ENCODE measurements around the gene LRRC2. TPM values are rescaled to one million over a fixed set of nuclear protein-coding genes. Genes with fewer than 3 reads are reported as not detected.

LRRC2 gene
- total RNA-seq, 4 donors from 2014 or later: 0.59 to 1.5 (median 0.60) TPM; not detected in 1

GRCh38 chr3:46612324-46612723 lies 46.2 kb upstream of the LRRC2 start, which contains the start of gene FAM240A:
Gene FAM240A (plus strand): TSS chr3:46612525. CDS start chr3:46612684, 159 bp downstream.
- Histone ChIP-seq H3K36me3 (no peaks in the 10 kb centered on the region), H3K27me3 (no peaks in the 10 kb centered on the region), H3K4me1 (peaks cover 0 to 11% (median 0%) of the 10 kb centered on the region in 4 donors), H3K27ac (peak within 1 kb of the TSS in 2 of 4 donors; percentile 17 to 68), H3K9me3 (no peaks in the 10 kb centered on the region), H3K4me3 (no peak within 1 kb of the TSS)
- 30 to 39% methylated on average over 9 of the region's 9 CpGs for WGBS, 2 donors
- peak in 1 of 2 donors; percentile 52 for DNase-seq (ENCODE audit: low spot score in 2 of 2)
- TF ChIP-seq POLR2A (IDR thresholded peaks at IDR 0.05) (no peak), EP300 (IDR thresholded peaks at IDR 0.05) (peak in 1 of 2 donors; percentile 65), CTCF (IDR thresholded peaks at IDR 0.05) (no peak)

DNA sequence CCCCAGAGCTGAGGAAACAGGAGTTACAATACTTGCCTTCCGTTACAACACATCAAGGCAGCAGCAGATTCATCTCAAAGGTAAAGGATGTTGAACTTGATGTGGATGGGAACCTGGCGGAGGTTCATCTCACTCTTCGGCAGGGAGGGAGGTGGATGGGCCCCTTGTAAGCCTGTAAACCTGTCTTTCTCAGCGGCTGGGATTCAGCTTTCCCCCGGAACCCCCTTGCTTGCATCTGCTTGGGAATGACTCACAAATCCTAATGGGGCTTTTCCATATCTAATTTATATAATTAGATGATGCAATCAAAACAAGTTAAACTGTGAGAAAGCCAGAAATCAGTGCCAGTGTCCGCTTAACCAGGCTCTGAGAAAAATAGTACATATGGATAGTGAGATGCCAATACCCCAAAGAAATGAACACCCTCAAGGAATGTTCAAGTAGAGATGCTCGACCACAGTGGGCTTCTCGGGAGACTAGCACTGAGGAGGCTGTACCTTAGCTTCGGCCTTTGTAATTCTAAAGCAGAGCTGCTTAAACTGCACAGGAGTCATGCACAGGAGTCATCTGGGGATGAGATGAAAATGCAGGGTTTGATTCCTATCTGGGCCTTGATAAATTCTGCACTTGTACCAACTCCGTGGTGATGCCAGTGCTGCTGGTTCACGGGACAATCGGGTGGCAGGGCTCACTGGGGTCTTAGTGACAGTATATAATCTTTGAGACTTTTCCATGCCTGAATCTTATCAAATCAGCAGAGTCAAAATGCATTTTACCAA lies 44.0 kb upstream of the LRRC2 start:
- Histone ChIP-seq H3K9me3 (no peaks in the 10 kb centered on the region), H3K4me1 (peaks cover 0 to 11% (median 0%) of the 10 kb centered on the region in 4 donors), H3K36me3 (no peaks in the 10 kb centered on the region), H3K27me3 (no peaks in the 10 kb centered on the region), H3K27ac (no peak overlapping the region), H3K4me3 (no peak overlapping the region)
- WGBS, 2 donors: 87 to 90% methylated on average over 12 of the region's 12 CpGs
- DNase-seq (ENCODE audit: low spot score in 2 of 2): no peak
- TF ChIP-seq CTCF (IDR thresholded peaks at IDR 0.05) (no peak), EP300 (IDR thresholded peaks at IDR 0.05) (no peak), POLR2A (IDR thresholded peaks at IDR 0.05) (no peak)

GRCh38 chr3:46609212-46609721 lies 43.2 kb upstream of the LRRC2 start:
- H3K36me3 ChIP-seq: no peaks in the 10 kb centered on the region
- peak in 1 of 2 donors; percentile 54 for TF ChIP-seq EP300 (IDR thresholded peaks at IDR 0.05)
- TF ChIP-seq POLR2A (IDR thresholded peaks at IDR 0.05): no peak
- H3K27ac ChIP-seq: no peak overlapping the region
- H3K4me3 ChIP-seq: no peak overlapping the region
- no peak for DNase-seq (ENCODE audit: low spot score in 2 of 2)
- WGBS, 2 donors: 68 to 76% methylated on average over 5 of the region's 5 CpGs
- H3K27me3 ChIP-seq: no peaks in the 10 kb centered on the region
- no peaks in the 10 kb centered on the region for H3K9me3 ChIP-seq
- H3K4me1 ChIP-seq: peaks cover 0 to 11% (median 0%) of the 10 kb centered on the region in 4 donors

- TF ChIP-seq CTCF (IDR thresholded peaks at IDR 0.05) (no peak), EP300 (IDR thresholded peaks at IDR 0.05) (no peak), POLR2A (IDR thresholded peaks at IDR 0.05) (no peak)
These were observed 41.5 kb upstream of the LRRC2 start for GRCh38 chr3:46607603-46608028.

DNA sequence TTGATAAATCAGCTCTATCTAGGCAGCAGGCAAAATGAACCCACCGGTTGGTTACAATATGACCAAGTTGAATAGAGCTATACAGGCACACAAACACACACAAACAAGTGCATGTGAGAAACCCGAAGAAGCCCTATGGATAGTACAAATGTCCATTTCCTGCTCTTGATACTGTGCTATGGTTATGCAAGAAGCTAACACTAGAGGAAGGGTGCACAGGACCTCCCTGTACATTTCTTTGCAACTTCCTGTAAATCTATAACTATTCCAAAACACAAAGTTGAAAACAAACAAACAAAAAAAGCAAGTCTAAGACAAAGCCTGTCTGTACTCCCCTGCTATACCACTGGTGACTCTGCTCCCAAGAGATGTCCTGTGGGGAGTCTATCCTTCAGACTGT lies 38.0 kb upstream of the LRRC2 start:
- TF ChIP-seq EP300 (IDR thresholded peaks at IDR 0.05) (peak in 1 of 2 donors; percentile 7), POLR2A (IDR thresholded peaks at IDR 0.05) (no peak)
- Histone ChIP-seq H3K27ac (no peak overlapping the region), H3K27me3 (no peaks in the 10 kb centered on the region), H3K4me1 (no peaks in the 10 kb centered on the region), H3K9me3 (no peaks in the 10 kb centered on the region), H3K4me3 (no peak overlapping the region), H3K36me3 (no peaks in the 10 kb centered on the region)
- WGBS, 2 donors: 80 to 84% methylated on average over 2 of the region's 2 CpGs
- no peak for DNase-seq (ENCODE audit: low spot score in 2 of 2)

More at GRCh38 chr3:46607603-46608028, 41.5 kb upstream of the LRRC2 start:
- Histone ChIP-seq H3K9me3 (no peaks in the 10 kb centered on the region), H3K4me1 (peaks cover 0 to 11% (median 0%) of the 10 kb centered on the region in 4 donors), H3K27me3 (no peaks in the 10 kb centered on the region), H3K27ac (no peak overlapping the region), H3K4me3 (no peak overlapping the region), H3K36me3 (no peaks in the 10 kb centered on the region)
- WGBS, 2 donors: 56 to 63% methylated on average over 6 of the region's 6 CpGs
- peak in 1 of 2 donors; percentile 23 for DNase-seq (ENCODE audit: low spot score in 2 of 2)

GRCh38 chr3:46603446-46604046 lies 37.4 kb upstream of the LRRC2 start:
- DNase-seq (ENCODE audit: low spot score in 2 of 2): no peak
- Histone ChIP-seq H3K27me3 (no peaks in the 10 kb centered on the region), H3K9me3 (no peaks in the 10 kb centered on the region), H3K4me3 (no peak overlapping the region), H3K36me3 (no peaks in the 10 kb centered on the region), H3K4me1 (no peaks in the 10 kb centered on the region), H3K27ac (no peak overlapping the region)
- TF ChIP-seq POLR2A (IDR thresholded peaks at IDR 0.05) (no peak), CTCF (IDR thresholded peaks at IDR 0.05) (no peak), EP300 (IDR thresholded peaks at IDR 0.05) (no peak)
- WGBS, 2 donors: 39 to 43% methylated on average over 1 of the region's 1 CpG

Measured in tibial nerve (tissue), 4 donors.